ENCODE measurements around the gene LPIN1. TPM values are rescaled to one million over a fixed set of nuclear protein-coding genes. Genes with fewer than 3 reads are reported as not detected.

LPIN1 gene
- total and polyA plus RNA-seq, 10 donors: 12.3 to 55.7 (median 34.8) TPM

DNA sequence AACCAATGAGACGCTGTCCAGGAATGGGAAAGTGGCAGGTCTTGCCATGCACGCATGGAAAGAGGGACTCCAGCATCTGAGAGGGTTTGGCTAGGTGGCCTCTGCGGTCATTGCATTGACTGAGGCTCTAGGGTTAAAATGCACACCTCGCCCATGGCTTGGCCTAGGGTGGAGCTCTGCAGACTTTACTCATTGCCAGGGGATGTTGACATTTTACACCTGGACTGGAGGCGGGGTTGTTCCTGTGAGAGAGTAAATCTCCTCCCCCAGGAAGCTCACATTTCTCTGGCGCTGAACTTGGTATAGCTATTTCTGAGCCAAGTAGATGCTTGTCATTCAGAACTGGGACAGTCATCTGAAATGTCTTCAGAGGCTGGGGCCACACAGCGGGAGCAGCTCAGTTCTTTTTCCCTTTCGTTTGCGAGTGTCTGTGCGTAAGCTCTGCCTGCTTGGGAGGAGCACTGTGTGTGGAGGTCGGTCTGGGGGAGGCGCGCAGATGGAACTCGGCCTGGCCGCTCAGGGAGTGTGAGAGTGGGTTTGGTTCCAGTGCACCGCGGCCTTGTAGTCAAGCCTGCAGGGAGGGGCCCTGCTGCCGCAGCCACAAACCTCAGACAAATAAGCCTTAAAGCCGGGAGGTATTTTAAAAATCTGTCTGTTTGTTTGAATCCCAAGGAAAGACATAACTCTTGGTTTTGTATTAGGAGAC lies 76.5 kb downstream of the LPIN1 start:
- intact Hi-C loops (cut with DNase I; ENCODE audit: low total_unique reads): no loop called here
- H3K27ac ChIP-seq: no peak overlapping the region

DNA sequence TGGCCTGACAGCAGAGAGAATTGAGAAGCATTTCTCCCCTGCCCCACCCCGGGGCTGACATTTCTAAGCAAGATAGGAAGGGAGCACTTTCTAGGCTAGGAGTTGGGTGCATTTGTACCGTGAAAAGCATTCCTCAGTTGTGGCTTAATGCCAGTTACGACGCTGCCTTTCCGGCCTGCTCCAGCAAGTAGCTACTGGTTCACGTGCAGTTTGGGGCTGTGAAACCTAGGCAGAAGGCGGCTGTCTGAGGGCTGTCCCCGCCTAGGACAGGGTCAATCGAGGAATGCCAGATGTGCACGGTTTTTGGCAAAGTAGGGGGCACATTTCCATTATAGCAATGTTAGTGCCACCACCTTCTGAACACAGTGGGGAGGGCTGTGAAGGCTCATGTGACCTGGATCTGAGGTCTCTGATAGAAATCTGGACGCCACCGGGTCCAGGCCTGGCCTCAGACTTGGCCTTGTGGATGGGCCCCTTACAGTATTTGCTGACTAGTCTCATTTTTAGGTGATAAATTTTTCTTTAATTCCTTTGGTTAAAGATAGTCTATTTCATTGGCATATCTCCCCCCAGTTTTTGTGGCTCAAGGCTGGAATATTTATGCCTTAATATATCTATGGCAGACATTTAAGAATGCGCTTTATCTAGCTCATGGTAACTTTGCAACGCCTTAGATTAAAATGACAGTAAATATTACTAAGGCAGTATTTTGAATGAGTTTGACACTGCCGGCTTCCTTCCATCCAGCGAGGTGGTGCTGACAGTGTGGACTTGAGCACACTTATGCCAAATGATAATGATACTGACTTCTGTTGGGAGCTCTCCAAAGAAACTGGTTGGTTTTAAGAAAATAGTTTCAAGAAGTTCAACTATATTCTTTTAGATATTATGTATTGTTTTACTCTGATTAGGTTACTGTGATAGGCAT lies 78.7 kb downstream of the LPIN1 start:
- H3K36me3 ChIP-seq: peaks cover 0 to 79% (median 47%) of the 10 kb centered on the region in 6 donors
- H3K4me3 ChIP-seq: no peak overlapping the region
- no peaks in the 10 kb centered on the region for H3K9me3 ChIP-seq
- H3K27me3 ChIP-seq (replicated peaks in 1 of 7): no peaks in the 10 kb centered on the region
- no peak overlapping the region for H3K27ac ChIP-seq
- TF ChIP-seq POLR2A (IDR thresholded peaks at IDR 0.05) (no peak), POLR2AphosphoS5 (IDR thresholded peaks at IDR 0.05) (no peak)
- TF ChIP-seq, protein P1, sequence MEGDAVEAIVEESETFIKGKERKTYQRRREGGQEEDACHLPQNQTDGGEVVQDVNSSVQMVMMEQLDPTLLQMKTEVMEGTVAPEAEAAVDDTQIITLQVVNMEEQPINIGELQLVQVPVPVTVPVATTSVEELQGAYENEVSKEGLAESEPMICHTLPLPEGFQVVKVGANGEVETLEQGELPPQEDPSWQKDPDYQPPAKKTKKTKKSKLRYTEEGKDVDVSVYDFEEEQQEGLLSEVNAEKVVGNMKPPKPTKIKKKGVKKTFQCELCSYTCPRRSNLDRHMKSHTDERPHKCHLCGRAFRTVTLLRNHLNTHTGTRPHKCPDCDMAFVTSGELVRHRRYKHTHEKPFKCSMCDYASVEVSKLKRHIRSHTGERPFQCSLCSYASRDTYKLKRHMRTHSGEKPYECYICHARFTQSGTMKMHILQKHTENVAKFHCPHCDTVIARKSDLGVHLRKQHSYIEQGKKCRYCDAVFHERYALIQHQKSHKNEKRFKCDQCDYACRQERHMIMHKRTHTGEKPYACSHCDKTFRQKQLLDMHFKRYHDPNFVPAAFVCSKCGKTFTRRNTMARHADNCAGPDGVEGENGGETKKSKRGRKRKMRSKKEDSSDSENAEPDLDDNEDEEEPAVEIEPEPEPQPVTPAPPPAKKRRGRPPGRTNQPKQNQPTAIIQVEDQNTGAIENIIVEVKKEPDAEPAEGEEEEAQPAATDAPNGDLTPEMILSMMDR (IDR thresholded peaks at IDR 0.05 in 8 of 11, conservative IDR thresholded peaks at IDR 0.05 in 3 of 11): no peak
- 91 to 95% (median 93%) methylated on average over 16 of the region's 16 CpGs for whole genome bisulfite sequencing, 5 donors
- peaks cover 14 to 33% (median 16%) of the 10 kb centered on the region in 6 donors for H3K4me1 ChIP-seq
- no peak for DNase-seq
- intact Hi-C loops (cut with DNase I; ENCODE audit: low total_unique reads): loop anchor here (5.0 kb wide), 1 partner anchor 892 kb away; the partner anchor contains the start of gene TRIB2

More for the DNA sequence above, 76.5 kb downstream of the LPIN1 start:
- peaks cover 0 to 98% (median 56%) of the 10 kb centered on the region in 6 donors for H3K36me3 ChIP-seq
- DNase-seq: no peak
- 80 to 90% (median 87%) methylated on average over 18 to 19 of the region's 19 CpGs for WGBS, 5 donors
- TF ChIP-seq, protein P1 (IDR thresholded peaks at IDR 0.05 in 8 of 11, conservative IDR thresholded peaks at IDR 0.05 in 3 of 11): no peak
- TF ChIP-seq POLR2AphosphoS5 (IDR thresholded peaks at IDR 0.05): peak in 1 of 3 donors; percentile 43
- peaks cover 0 to 10% (median 0%) of the 10 kb centered on the region in 6 donors for H3K4me1 ChIP-seq
- no peaks in the 10 kb centered on the region for H3K27me3 ChIP-seq (replicated peaks in 1 of 7)
- H3K9me3 ChIP-seq: no peaks in the 10 kb centered on the region
- H3K4me3 ChIP-seq: no peak overlapping the region

DNA sequence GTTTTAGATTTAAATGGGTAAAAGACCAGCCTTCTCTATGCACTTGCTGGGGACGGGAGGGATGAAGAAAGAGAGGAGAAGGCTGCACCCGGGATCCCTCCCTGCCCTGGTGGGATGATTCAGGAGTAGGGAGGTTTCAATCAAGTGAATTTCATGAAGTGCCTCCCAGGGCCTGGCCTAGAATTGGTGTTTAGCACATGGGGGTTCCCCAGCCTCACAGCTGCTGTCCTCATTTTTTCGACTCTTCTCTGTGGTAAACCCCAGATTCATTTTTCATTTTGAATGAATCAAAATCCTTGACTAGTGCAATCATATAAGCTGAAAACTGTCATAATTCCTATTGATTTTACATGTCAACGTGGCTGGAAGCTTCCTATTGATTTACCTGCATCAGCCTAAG lies 81.1 kb downstream of the LPIN1 start:
- peaks cover 29 to 56% (median 34%) of the 10 kb centered on the region in 6 donors for H3K4me1 ChIP-seq
- TF ChIP-seq, protein P1 (IDR thresholded peaks at IDR 0.05 in 8 of 11, conservative IDR thresholded peaks at IDR 0.05 in 3 of 11): no peak
- TF ChIP-seq POLR2AphosphoS5 (IDR thresholded peaks at IDR 0.05) (no peak), POLR2A (IDR thresholded peaks at IDR 0.05) (no peak)
- 53 to 70% (median 58%) methylated on average over 4 of the region's 4 CpGs for WGBS, 5 donors
- H3K36me3 ChIP-seq: peaks cover 0 to 55% (median 30%) of the 10 kb centered on the region in 6 donors
- H3K9me3 ChIP-seq: no peaks in the 10 kb centered on the region
- no peaks in the 10 kb centered on the region for H3K27me3 ChIP-seq (replicated peaks in 1 of 7)
- DNase-seq: no peak
- intact Hi-C loops (cut with DNase I; ENCODE audit: low total_unique reads): loop anchor here (5.0 kb wide), 1 partner anchor 890 kb away; the partner anchor contains the start of gene TRIB2
- H3K4me3 ChIP-seq: no peak overlapping the region
- H3K27ac ChIP-seq: no peak overlapping the region
